OCI-LY1 (cell line): Measurements from ENCODE around the gene POLR3H.

Experiments used
- CTCF ChIP-seq: fragments of 200-600 bp; sonication (generic), shearing (Covaris generic); IDR thresholded peaks from 2 replicates; pipeline ENCODE4 v1.5.1; 2017; ENCODE audit warnings: mild to moderate bottlenecking, antibody characterized with exemption, low read length, moderate library complexity, mixed read lengths
- EZH2 ChIP-seq: fragments of 200-600 bp; sonication (generic), shearing (Covaris generic); IDR thresholded peaks from 2 replicates; pipeline ENCODE4 v1.8.0; 2017; ENCODE audit warnings: borderline replicate concordance, mixed run types, mild to moderate bottlenecking, antibody characterized with exemption, low read length, moderate library complexity, mixed read lengths

GRCh38 chr22:41488076-41488475 lies 56.2 kb downstream of the POLR3H start:
- TF ChIP-seq CTCF (no peak), EZH2 (no peak)
